Ureter (tissue), 1 donor: ENCODE measurements around the gene FOXP1. TPM values are rescaled to one million over a fixed set of nuclear protein-coding genes. Genes with fewer than 3 reads are reported as not detected.

ENCODE experiments used
- DNase-seq: peaks from one replicate; pipeline ENCODE4 v3.0.0-alpha.2; 2020; ENCODE audit warnings: low spot score
- total RNA-seq: library from RNA; stranded (reverse); gene quantifications from one replicate; pipeline ENCODE4 v1.2.4, GENCODE V29; 2023
- donor health status: DM: yes; HTN: yes; CAD: no.

FOXP1 gene
- total RNA-seq, 1 donor from 2014 or later = 179 TPM

GRCh38 chr3:71060536-71060935 lies 523.0 kb downstream of the FOXP1 start:
- DNase-seq = no peak

- DNase-seq = no peak
Measured at GRCh38 chr3:71057526-71057894, 526.0 kb downstream of the FOXP1 start.

GRCh38 chr3:71056327-71056726 lies 527.2 kb downstream of the FOXP1 start:
- no peak for DNase-seq

- no peak for DNase-seq
Measured at GRCh38 chr3:71055257-71056001, 528.1 kb downstream of the FOXP1 start.

DNA sequence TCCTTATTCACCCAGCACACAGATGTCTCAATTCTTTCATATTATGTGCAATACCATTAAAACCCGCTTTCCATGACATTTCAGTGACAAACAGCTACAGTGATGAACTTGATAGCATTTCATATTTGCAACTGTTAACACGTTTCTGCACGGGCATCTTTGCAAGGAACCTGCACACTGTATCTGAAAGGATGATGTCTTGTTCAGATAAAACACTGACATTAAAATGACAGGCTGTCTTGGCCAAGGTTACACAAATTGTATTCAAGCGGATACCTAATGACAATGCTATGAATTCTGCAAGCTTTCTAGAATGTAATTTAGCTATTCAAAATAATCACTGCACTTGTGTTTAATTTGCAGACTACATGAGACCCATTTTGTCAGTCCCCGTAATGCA lies 529.2 kb downstream of the FOXP1 start:
- no peak for DNase-seq

DNA sequence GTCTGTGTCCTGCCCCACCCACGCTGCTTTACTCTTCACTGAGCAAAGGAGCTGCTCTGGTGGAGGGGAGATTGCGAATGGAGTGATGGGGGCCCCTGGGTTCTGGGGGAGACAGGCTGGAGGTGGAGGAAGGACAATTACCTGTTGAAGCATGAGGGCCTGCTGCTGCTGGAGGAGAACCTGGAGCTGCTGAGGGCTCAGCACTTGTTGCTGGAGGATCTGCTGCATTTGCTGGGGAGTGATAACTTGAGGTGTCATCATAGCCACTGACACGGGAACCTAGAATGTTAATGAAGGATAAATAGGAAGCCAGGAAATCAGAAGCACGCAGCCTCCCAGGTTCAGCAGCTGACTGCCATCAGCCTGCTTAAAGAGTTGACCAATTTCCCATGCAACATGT lies 530.0 kb downstream of the FOXP1 start:
- DNase-seq = no peak

DNA sequence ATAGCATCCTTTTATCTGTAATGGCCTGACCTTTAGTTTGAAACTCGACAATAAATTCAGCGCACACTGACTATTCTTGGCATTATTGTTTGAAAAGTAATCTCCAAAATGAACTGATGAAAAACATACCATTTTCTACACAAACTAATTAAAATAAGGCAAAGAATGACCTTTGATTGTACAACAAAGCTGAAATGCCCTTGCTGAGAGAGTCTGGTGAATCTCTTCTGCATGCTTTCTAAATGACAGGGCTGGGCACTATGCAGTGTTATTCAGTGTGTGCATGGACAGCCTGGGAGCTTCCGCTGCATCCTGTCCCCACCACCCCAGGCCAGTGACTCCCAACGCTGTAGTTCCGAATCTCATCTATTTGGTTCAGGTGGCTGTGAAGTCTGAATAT lies 530.8 kb downstream of the FOXP1 start:
- DNase-seq = no peak

- DNase-seq = no peak
Measured at GRCh38 chr3:71051893-71052687, 531.4 kb downstream of the FOXP1 start.

DNA sequence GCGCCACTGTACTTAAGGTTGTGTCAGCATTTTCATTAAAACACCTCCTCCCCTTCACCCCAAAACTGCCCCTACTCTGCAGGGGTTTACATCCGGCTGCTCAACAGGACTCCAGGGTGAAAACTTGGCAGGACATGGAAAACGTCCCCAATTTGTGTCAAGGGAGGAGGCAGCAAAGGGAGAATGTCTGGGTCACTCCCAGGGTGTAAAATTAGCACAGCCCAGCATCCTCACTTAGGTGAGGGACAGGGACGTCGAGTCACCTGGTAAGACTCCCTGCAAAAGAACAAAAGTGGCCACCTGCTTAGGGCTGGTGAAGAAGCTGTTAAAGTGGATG lies 532.3 kb downstream of the FOXP1 start:
- DNase-seq = no peak

GRCh38 chr3:71050538-71051258 lies 532.8 kb downstream of the FOXP1 start:
- no peak for DNase-seq

GRCh38 chr3:71050166-71050537 lies 533.4 kb downstream of the FOXP1 start:
- DNase-seq = no peak

GRCh38 chr3:71048948-71049347 lies 534.6 kb downstream of the FOXP1 start:
- no peak for DNase-seq

- no peak for DNase-seq
Measured at GRCh38 chr3:71047616-71048531, 535.7 kb downstream of the FOXP1 start.

- no peak for DNase-seq
Measured at GRCh38 chr3:71046791-71047190, 536.7 kb downstream of the FOXP1 start.

DNA sequence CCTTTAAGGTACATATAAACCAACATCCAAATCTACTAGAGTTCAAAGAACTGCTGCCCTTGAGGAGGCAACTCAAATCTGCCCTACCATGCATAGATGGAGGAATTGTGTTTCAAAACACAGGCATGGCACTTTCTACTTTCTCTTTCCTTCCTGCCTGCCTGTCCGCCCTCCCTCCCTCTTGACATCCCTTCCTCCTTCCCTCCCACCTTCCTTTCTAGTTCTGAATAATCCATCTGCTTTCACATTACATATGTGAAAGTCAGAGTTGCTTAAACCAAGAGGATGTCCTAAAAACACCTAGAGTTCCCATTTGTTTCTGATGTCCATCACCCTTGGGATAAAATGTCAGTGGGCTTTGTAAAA lies 537.6 kb downstream of the FOXP1 start:
- DNase-seq = no peak

DNA sequence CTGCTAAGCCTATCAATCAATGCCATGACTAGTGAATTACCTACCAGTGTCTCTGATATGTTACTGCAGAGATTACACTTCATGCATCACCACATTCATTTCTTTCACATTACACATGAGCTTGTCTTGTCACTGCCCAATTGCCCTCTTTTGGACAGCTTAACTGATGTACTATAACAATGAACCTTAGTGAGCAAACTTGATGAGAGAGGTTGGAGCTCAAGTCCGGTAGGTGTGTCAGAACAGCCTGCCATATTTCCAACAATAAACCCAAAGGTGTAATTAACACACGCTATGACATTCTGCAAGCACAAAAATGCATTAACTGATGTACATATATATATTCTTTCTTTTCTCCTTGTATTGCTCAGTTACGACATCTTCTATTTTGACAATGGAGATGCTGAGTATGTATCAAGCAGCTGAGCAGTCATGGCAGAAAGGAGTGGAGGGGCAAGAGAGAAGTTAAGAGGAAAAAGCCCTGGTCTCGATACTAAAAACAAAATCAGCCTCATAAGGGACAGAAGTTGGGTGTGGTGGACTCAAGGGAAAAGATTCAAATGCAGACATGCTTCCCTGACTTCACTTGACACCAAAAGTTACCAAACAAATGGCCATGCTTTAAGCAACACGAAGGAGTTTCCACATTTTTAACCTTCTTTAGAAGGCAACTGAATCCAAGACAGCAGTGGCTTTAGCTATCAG lies 538.2 kb downstream of the FOXP1 start:
- DNase-seq = no peak

DNA sequence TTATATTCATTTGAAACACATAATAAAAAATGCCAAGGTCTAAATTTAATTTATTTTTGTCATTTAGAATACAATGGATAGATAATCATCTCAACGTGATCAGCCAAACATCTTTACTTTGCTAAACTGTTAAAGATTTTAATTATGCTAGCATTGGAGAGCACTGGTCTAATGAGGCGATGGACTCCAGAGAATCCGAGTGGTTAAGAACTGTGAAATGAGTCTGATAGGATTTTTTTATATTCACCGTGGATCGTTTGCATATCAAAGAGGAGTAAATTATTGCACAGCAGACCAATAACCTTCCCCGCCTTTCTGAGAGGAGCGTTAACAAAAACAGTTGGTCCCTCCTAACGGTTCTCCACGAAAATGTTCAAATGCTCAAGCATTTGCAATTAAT lies 540.8 kb downstream of the FOXP1 start:
- no peak for DNase-seq

- DNase-seq = no peak
Measured at GRCh38 chr3:71041371-71041770, 542.2 kb downstream of the FOXP1 start.

GRCh38 chr3:71039332-71039731 lies 544.2 kb downstream of the FOXP1 start:
- no peak for DNase-seq

DNA sequence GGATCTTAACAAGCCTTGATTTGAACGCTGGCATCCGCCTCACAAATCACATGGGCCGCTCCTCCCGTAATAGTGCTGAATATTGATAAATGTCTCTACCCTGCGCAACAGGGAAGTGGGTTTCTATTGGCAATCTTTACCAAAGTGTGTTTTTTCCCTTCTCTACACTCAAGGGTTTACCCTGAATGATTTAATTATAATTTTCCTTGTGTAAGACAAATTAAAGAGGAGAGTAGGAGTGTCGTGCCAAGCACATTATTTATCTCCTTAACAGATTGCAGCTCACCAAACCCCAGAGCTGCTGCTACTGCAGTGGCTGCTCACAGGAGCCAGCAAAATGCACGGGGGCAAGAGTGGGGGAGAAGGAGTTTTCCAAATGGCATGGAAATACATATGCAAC lies 545.8 kb downstream of the FOXP1 start:
- DNase-seq = no peak

GRCh38 chr3:71035886-71036285 lies 547.6 kb downstream of the FOXP1 start:
- no peak for DNase-seq
